ENCODE data around the gene SPATA18.

The SPATA18 gene

GRCh38 chr4:52006887-52007286 is 44.2 kb upstream of the SPATA18 start:
- Histone ChIP-seq H3K4me1 (ENCODE audit: control insufficient read depth in 2 of 2, insufficient read depth in 1 of 2, low read depth in 1 of 2, low read length in 2 of 2) (no peaks in the 10 kb centered on the region), H2AFZ (ENCODE audit: low read length) (no peak overlapping the region), H3K36me3 (replicated peaks in 1 of 2; ENCODE audit: control insufficient read depth in 2 of 2, insufficient read depth in 2 of 2, low read length in 2 of 2) (no peaks in the 10 kb centered on the region), H3K27ac (replicated peaks; ENCODE audit: low read length) (no peak overlapping the region), H2BK5ac (ENCODE audit: low read length) (no peak overlapping the region), H2BK15ac (ENCODE audit: low read length) (no peak overlapping the region), H3K27me3 (ENCODE audit: control insufficient read depth in 3 of 3, insufficient read depth in 3 of 3, low read depth in 1 of 3, low read length in 3 of 3) (no peaks in the 10 kb centered on the region), H3K9ac (ENCODE audit: low read depth, low read length, poor library complexity) (no peak overlapping the region), H3K79me1 (ENCODE audit: low read depth, low read length) (no peaks in the 10 kb centered on the region), H3K18ac (ENCODE audit: low read length) (no peak overlapping the region), H3K14ac (ENCODE audit: low read length) (no peak overlapping the region), H3K23ac (ENCODE audit: low read depth, low read length, poor library complexity) (no peak overlapping the region), H2BK120ac (ENCODE audit: low read depth, low read length) (no peak overlapping the region), H3K4me2 (ENCODE audit: insufficient read depth, low read length, poor library complexity, severe bottlenecking) (no peak overlapping the region), H2BK12ac (ENCODE audit: low read length) (no peak overlapping the region), H3K4ac (ENCODE audit: low read length) (no peak overlapping the region), H3K9me3 (replicated peaks in 1 of 2; ENCODE audit: control insufficient read depth in 2 of 2, insufficient read depth in 1 of 2, low read depth in 1 of 2, low read length in 2 of 2) (no peaks in the 10 kb centered on the region), H4K8ac (ENCODE audit: low read depth, low read length) (no peak overlapping the region), H3K4me3 (ENCODE audit: low read length in 2 of 2) (no peak overlapping the region), H4K91ac (ENCODE audit: low read depth, low read length, poor library complexity) (no peak overlapping the region), H2AK5ac (ENCODE audit: low read depth, low read length) (no peak overlapping the region)
- DNase-seq (ENCODE audit: low spot score): no peak
- no CpG with 5 or more reads among the region's 4 CpGs for WGBS, 2 donors (ENCODE audit: extremely low coverage in 2 of 2, insufficient read length in 2 of 2, insufficient replicate concordance in 1 of 2)

- Histone ChIP-seq H3K18ac (ENCODE audit: low read length) (no peak overlapping the region), H3K79me1 (ENCODE audit: low read depth, low read length) (no peaks in the 10 kb centered on the region), H3K9me3 (replicated peaks in 1 of 2; ENCODE audit: control insufficient read depth in 2 of 2, insufficient read depth in 1 of 2, low read depth in 1 of 2, low read length in 2 of 2) (no peaks in the 10 kb centered on the region), H3K9ac (ENCODE audit: low read depth, low read length, poor library complexity) (no peak overlapping the region), H3K4me2 (ENCODE audit: insufficient read depth, low read length, poor library complexity, severe bottlenecking) (no peak overlapping the region), H2BK15ac (ENCODE audit: low read length) (no peak overlapping the region), H3K14ac (ENCODE audit: low read length) (no peak overlapping the region), H3K4me1 (ENCODE audit: control insufficient read depth in 2 of 2, insufficient read depth in 1 of 2, low read depth in 1 of 2, low read length in 2 of 2) (no peaks in the 10 kb centered on the region), H4K8ac (ENCODE audit: low read depth, low read length) (no peak overlapping the region), H2BK12ac (ENCODE audit: low read length) (no peak overlapping the region), H3K36me3 (replicated peaks in 1 of 2; ENCODE audit: control insufficient read depth in 2 of 2, insufficient read depth in 2 of 2, low read length in 2 of 2) (no peaks in the 10 kb centered on the region), H2BK120ac (ENCODE audit: low read depth, low read length) (no peak overlapping the region), H4K91ac (ENCODE audit: low read depth, low read length, poor library complexity) (no peak overlapping the region), H3K23ac (ENCODE audit: low read depth, low read length, poor library complexity) (no peak overlapping the region), H3K4ac (ENCODE audit: low read length) (no peak overlapping the region), H3K27me3 (ENCODE audit: control insufficient read depth in 3 of 3, insufficient read depth in 3 of 3, low read depth in 1 of 3, low read length in 3 of 3) (no peaks in the 10 kb centered on the region), H2AFZ (ENCODE audit: low read length) (no peak overlapping the region), H3K4me3 (ENCODE audit: low read length in 2 of 2) (no peak overlapping the region), H2BK5ac (ENCODE audit: low read length) (no peak overlapping the region), H3K27ac (replicated peaks; ENCODE audit: low read length) (no peak overlapping the region), H2AK5ac (ENCODE audit: low read depth, low read length) (no peak overlapping the region)
- WGBS, 2 donors (ENCODE audit: extremely low coverage in 2 of 2, insufficient read length in 2 of 2, insufficient replicate concordance in 1 of 2): no CpG with 5 or more reads among the region's 2 CpGs
- no peak for DNase-seq (ENCODE audit: low spot score)
Observed at GRCh38 chr4:52010986-52011385, 40.1 kb upstream of the SPATA18 start.

GRCh38 chr4:52012651-52013050 is 38.5 kb upstream of the SPATA18 start:
- Histone ChIP-seq H2BK5ac (ENCODE audit: low read length) (no peak overlapping the region), H4K91ac (ENCODE audit: low read depth, low read length, poor library complexity) (no peak overlapping the region), H3K4me3 (ENCODE audit: low read length in 2 of 2) (no peak overlapping the region), H3K79me1 (ENCODE audit: low read depth, low read length) (no peaks in the 10 kb centered on the region), H2BK12ac (ENCODE audit: low read length) (no peak overlapping the region), H3K14ac (ENCODE audit: low read length) (no peak overlapping the region), H3K27ac (replicated peaks; ENCODE audit: low read length) (no peak overlapping the region), H3K9me3 (replicated peaks in 1 of 2; ENCODE audit: control insufficient read depth in 2 of 2, insufficient read depth in 1 of 2, low read depth in 1 of 2, low read length in 2 of 2) (no peaks in the 10 kb centered on the region), H3K23ac (ENCODE audit: low read depth, low read length, poor library complexity) (no peak overlapping the region), H3K27me3 (ENCODE audit: control insufficient read depth in 3 of 3, insufficient read depth in 3 of 3, low read depth in 1 of 3, low read length in 3 of 3) (no peaks in the 10 kb centered on the region), H3K18ac (ENCODE audit: low read length) (no peak overlapping the region), H4K8ac (ENCODE audit: low read depth, low read length) (no peak overlapping the region), H2BK120ac (ENCODE audit: low read depth, low read length) (no peak overlapping the region), H3K4ac (ENCODE audit: low read length) (no peak overlapping the region), H2AFZ (ENCODE audit: low read length) (no peak overlapping the region), H2AK5ac (ENCODE audit: low read depth, low read length) (no peak overlapping the region), H2BK15ac (ENCODE audit: low read length) (no peak overlapping the region), H3K4me1 (ENCODE audit: control insufficient read depth in 2 of 2, insufficient read depth in 1 of 2, low read depth in 1 of 2, low read length in 2 of 2) (no peaks in the 10 kb centered on the region), H3K4me2 (ENCODE audit: insufficient read depth, low read length, poor library complexity, severe bottlenecking) (no peak overlapping the region), H3K36me3 (replicated peaks in 1 of 2; ENCODE audit: control insufficient read depth in 2 of 2, insufficient read depth in 2 of 2, low read length in 2 of 2) (no peaks in the 10 kb centered on the region), H3K9ac (ENCODE audit: low read depth, low read length, poor library complexity) (no peak overlapping the region)
- WGBS, 2 donors (ENCODE audit: extremely low coverage in 2 of 2, insufficient read length in 2 of 2, insufficient replicate concordance in 1 of 2): no CpG with 5 or more reads among the region's 1 CpG
- DNase-seq (ENCODE audit: low spot score): no peak

GRCh38 chr4:52014903-52015302 is 36.2 kb upstream of the SPATA18 start:
- Histone ChIP-seq H2AK5ac (ENCODE audit: low read depth, low read length) (no peak overlapping the region), H2BK120ac (ENCODE audit: low read depth, low read length) (no peak overlapping the region), H3K14ac (ENCODE audit: low read length) (no peak overlapping the region), H3K23ac (ENCODE audit: low read depth, low read length, poor library complexity) (no peak overlapping the region), H2BK12ac (ENCODE audit: low read length) (no peak overlapping the region), H3K4me2 (ENCODE audit: insufficient read depth, low read length, poor library complexity, severe bottlenecking) (no peak overlapping the region), H3K4me3 (ENCODE audit: low read length in 2 of 2) (no peak overlapping the region), H4K91ac (ENCODE audit: low read depth, low read length, poor library complexity) (no peak overlapping the region), H2BK5ac (ENCODE audit: low read length) (no peak overlapping the region), H2AFZ (ENCODE audit: low read length) (peak overlapping the region; percentile 11), H3K4ac (ENCODE audit: low read length) (no peak overlapping the region), H3K18ac (ENCODE audit: low read length) (no peak overlapping the region), H3K27ac (replicated peaks; ENCODE audit: low read length) (no peak overlapping the region), H4K8ac (ENCODE audit: low read depth, low read length) (no peak overlapping the region), H3K36me3 (replicated peaks in 1 of 2; ENCODE audit: control insufficient read depth in 2 of 2, insufficient read depth in 2 of 2, low read length in 2 of 2) (no peaks in the 10 kb centered on the region), H3K4me1 (ENCODE audit: control insufficient read depth in 2 of 2, insufficient read depth in 1 of 2, low read depth in 1 of 2, low read length in 2 of 2) (no peaks in the 10 kb centered on the region), H3K9me3 (replicated peaks in 1 of 2; ENCODE audit: control insufficient read depth in 2 of 2, insufficient read depth in 1 of 2, low read depth in 1 of 2, low read length in 2 of 2) (no peaks in the 10 kb centered on the region), H2BK15ac (ENCODE audit: low read length) (no peak overlapping the region), H3K79me1 (ENCODE audit: low read depth, low read length) (no peaks in the 10 kb centered on the region), H3K9ac (ENCODE audit: low read depth, low read length, poor library complexity) (no peak overlapping the region), H3K27me3 (ENCODE audit: control insufficient read depth in 3 of 3, insufficient read depth in 3 of 3, low read depth in 1 of 3, low read length in 3 of 3) (no peaks in the 10 kb centered on the region)
- DNase-seq (ENCODE audit: low spot score): no peak
- WGBS, 2 donors (ENCODE audit: extremely low coverage in 2 of 2, insufficient read length in 2 of 2, insufficient replicate concordance in 1 of 2): no CpG with 5 or more reads among the region's 1 CpG

Data from neuronal stem cell (in vitro differentiated cells).